Neural cell (in vitro differentiated cells): Measurements from ENCODE around the gene PARD3B. TPM values are rescaled to one million over a fixed set of nuclear protein-coding genes. Genes with fewer than 3 reads are reported as not detected.

Source experiments
- H2AFZ ChIP-seq: fragments of 200-600, 300-800 bp; sonication (generic), shearing (Covaris generic); 2 replicates; pipeline ENCODE4 v1.6.0; 2014; ENCODE audit warnings: low read depth, mild to moderate bottlenecking, antibody characterized with exemption, low read length, moderate library complexity
- H3F3A ChIP-seq: fragments of 200-600 bp; shearing (Covaris generic); 2 replicates; pipeline ENCODE4 v1.6.1; 2016; ENCODE audit warnings: mild to moderate bottlenecking, moderate library complexity, mixed read lengths, antibody characterized with exemption, low read length; ENCODE audit not compliant: insufficient read depth, poor library complexity, severe bottlenecking
- H3K27ac ChIP-seq: fragments of 200-600, 300-800 bp; sonication (generic), shearing (Covaris generic); 2 replicates; pipeline ENCODE4 v1.5.1; 2014; ENCODE audit warnings: mild to moderate bottlenecking, low read length, moderate library complexity
- H3K27me3 ChIP-seq: fragments of 300-800, 200-600 bp; sonication (generic), shearing (Covaris generic); 2 replicates; pipeline ENCODE4 v1.6.0; 2014; ENCODE audit warnings: mild to moderate bottlenecking, low read depth, low read length, moderate library complexity; ENCODE audit not compliant: insufficient read depth
- H3K36me3 ChIP-seq: fragments of 300-800, 200-600 bp; sonication (generic), shearing (Covaris generic); 2 replicates; pipeline ENCODE4 v1.5.1; 2014; ENCODE audit warnings: mild to moderate bottlenecking, antibody characterized with exemption, low read length, moderate library complexity; ENCODE audit not compliant: insufficient read depth
- H3K4me2 ChIP-seq: fragments of 300-800, 200-600 bp; sonication (generic), shearing (Covaris generic); 2 replicates; pipeline ENCODE4 v1.6.0; 2014; ENCODE audit warnings: mild to moderate bottlenecking, low read length
- H3K4me3 ChIP-seq: fragments of 300-800, 200-600 bp; sonication (generic), shearing (Covaris generic); 2 replicates; pipeline ENCODE4 v1.5.1; 2014; ENCODE audit warnings: mild to moderate bottlenecking, low read length, moderate library complexity
- H3K79me2 ChIP-seq: fragments of 200-600 bp; shearing (Covaris generic); replicated peaks from 2 replicates; pipeline ENCODE4 v1.6.0; 2014; ENCODE audit warnings: mild to moderate bottlenecking, low read length, moderate library complexity; ENCODE audit not compliant: insufficient read depth
- H3K9ac ChIP-seq: fragments of 300-800, 200-600 bp; sonication (generic), shearing (Covaris generic); 2 replicates; pipeline ENCODE4 v1.6.1; 2016; ENCODE audit warnings: mild to moderate bottlenecking, low read length, mixed read lengths
- H3K9me2 ChIP-seq: fragments of 200-600 bp; shearing (Covaris generic); 2 replicates; pipeline ENCODE4 v1.6.1; 2016; ENCODE audit warnings: mild to moderate bottlenecking, low read length, mixed read lengths; ENCODE audit not compliant: insufficient read depth
- H3K9me3 ChIP-seq: fragments of 200-600, 300-800 bp; sonication (generic), shearing (Covaris generic); 2 replicates; pipeline ENCODE4 v1.6.1; 2016; ENCODE audit warnings: mild to moderate bottlenecking, mixed run types, low read length, moderate library complexity, mixed read lengths
- H4K20me1 ChIP-seq: fragments of 200-600 bp; shearing (Covaris generic); 2 replicates; pipeline ENCODE4 v1.6.1; 2016; ENCODE audit warnings: mild to moderate bottlenecking, mixed run types; ENCODE audit not compliant: insufficient read depth
- CTCF ChIP-seq: fragments of 450-650 bp; IDR thresholded peaks from 2 replicates; pipeline ENCODE4 v1.5.1; 2014; ENCODE audit warnings: antibody characterized with exemption, mild to moderate bottlenecking, moderate library complexity; ENCODE audit not compliant: poor library complexity, severe bottlenecking
- EP300 ChIP-seq: fragments of 450-650 bp; conservative IDR thresholded peaks from 2 replicates; pipeline ENCODE4 v1.6.1; 2014; ENCODE audit warnings: antibody characterized with exemption, mild to moderate bottlenecking, moderate library complexity; ENCODE audit not compliant: poor library complexity, severe bottlenecking
- EZH2 ChIP-seq: fragments of 200-600, 300-800 bp; shearing (Covaris generic), sonication (generic); IDR thresholded peaks from 2 replicates; pipeline ENCODE4 v1.6.1; 2014; ENCODE audit warnings: antibody characterized with exemption, low read length, borderline replicate concordance, mild to moderate bottlenecking; ENCODE audit not compliant: insufficient read depth, poor library complexity, severe bottlenecking
- MXI1 ChIP-seq: fragments of 450-650 bp; conservative IDR thresholded peaks from 2 replicates; pipeline ENCODE4 v1.6.1; 2014; ENCODE audit warnings: antibody characterized with exemption, mild to moderate bottlenecking; ENCODE audit not compliant: poor library complexity, severe bottlenecking
- POLR2AphosphoS5 ChIP-seq: IDR thresholded peaks from 2 replicates; pipeline ENCODE4 v1.6.1; 2012
- RAD21 ChIP-seq: fragments of 450-650 bp; conservative IDR thresholded peaks from 2 replicates; pipeline ENCODE4 v1.6.1; 2014; ENCODE audit warnings: antibody characterized with exemption, mild to moderate bottlenecking, moderate library complexity
- REST ChIP-seq: IDR thresholded peaks from 2 replicates; pipeline ENCODE4 v1.6.1; 2012; ENCODE audit warnings: borderline replicate concordance
- SMC3 ChIP-seq: fragments of 450-650 bp; conservative IDR thresholded peaks from 2 replicates; pipeline ENCODE4 v1.6.1; 2014; ENCODE audit warnings: antibody characterized with exemption, mild to moderate bottlenecking, moderate library complexity; ENCODE audit not compliant: poor library complexity
- TAF1 ChIP-seq: IDR thresholded peaks from 2 replicates; pipeline ENCODE4 v1.6.1; 2012; ENCODE audit warnings: low read depth
- polyA plus RNA-seq: library from polyadenylated mRNA; depleted of rRNA; stranded (reverse); fragments of >200 nt; gene quantifications from 2 replicates; pipeline ENCODE4 v1.2.3, GENCODE V29; 2014

PARD3B gene
- polyA plus RNA-seq, 1 donor from 2014 or later = 0.54 TPM

- TF ChIP-seq TAF1 (no peak), POLR2AphosphoS5 (no peak)
Measured at GRCh38 chr2:205267323-205267722, 722.0 kb downstream of the PARD3B start (continued).

- no peak overlapping the region for H3K4me2 ChIP-seq
- no peaks in the 10 kb centered on the region for H3K9me2 ChIP-seq
- no peaks in the 10 kb centered on the region for H3K79me2 ChIP-seq
- TF ChIP-seq EP300 = no peak
- TF ChIP-seq TAF1 = no peak
- no peak for TF ChIP-seq REST
- no peak for TF ChIP-seq SMC3
- no peak for TF ChIP-seq EZH2
- no peak for TF ChIP-seq RAD21
- no peak for TF ChIP-seq POLR2AphosphoS5
- TF ChIP-seq CTCF = no peak
- no peak for TF ChIP-seq MXI1
- no peak overlapping the region for H3K9ac ChIP-seq
- H4K20me1 ChIP-seq = no peaks in the 10 kb centered on the region
- H3K9me3 ChIP-seq = no peaks in the 10 kb centered on the region
- no peak overlapping the region for H3K4me3 ChIP-seq
- H3K27me3 ChIP-seq = no peaks in the 10 kb centered on the region
- no peak overlapping the region for H2AFZ ChIP-seq
- H3K36me3 ChIP-seq = no peaks in the 10 kb centered on the region
- no peaks in the 10 kb centered on the region for H3F3A ChIP-seq
- no peak overlapping the region for H3K27ac ChIP-seq
Measured at GRCh38 chr2:205270689-205271088, 725.4 kb downstream of the PARD3B start.

- no peak overlapping the region for H3K4me2 ChIP-seq
- no peaks in the 10 kb centered on the region for H4K20me1 ChIP-seq
- no peaks in the 10 kb centered on the region for H3K9me3 ChIP-seq
- no peak overlapping the region for H2AFZ ChIP-seq
- no peaks in the 10 kb centered on the region for H3K27me3 ChIP-seq
- H3K36me3 ChIP-seq = no peaks in the 10 kb centered on the region
- no peak for TF ChIP-seq SMC3
- H3K9me2 ChIP-seq = no peaks in the 10 kb centered on the region
- H3F3A ChIP-seq = no peaks in the 10 kb centered on the region
- H3K79me2 ChIP-seq = no peaks in the 10 kb centered on the region
- H3K9ac ChIP-seq = no peak overlapping the region
- H3K4me3 ChIP-seq = no peak overlapping the region
- H3K27ac ChIP-seq = no peak overlapping the region
Measured at GRCh38 chr2:205273148-205273547, 727.9 kb downstream of the PARD3B start.
